Ectodermal cell (in vitro differentiated cells): ENCODE results near the gene PRSS57.
"Not testable (repeated sequence)": the region's sequence is repeated elsewhere in the genome, so short reads cannot be mapped to it uniquely, and the experiment has no call there.

Experiments used
- H3K27ac ChIP-seq: 2 replicates; pipeline ENCODE4 v1.7.0; 2013; ENCODE audit warnings: mild to moderate bottlenecking, low read depth, low read length; ENCODE audit not compliant: insufficient read depth, poor library complexity, severe bottlenecking
- H3K27me3 ChIP-seq: 2 replicates; pipeline ENCODE4 v1.7.0; 2013; ENCODE audit warnings: mild to moderate bottlenecking, low read length; ENCODE audit not compliant: insufficient read depth, control insufficient read depth, poor library complexity, severe bottlenecking
- H3K36me3 ChIP-seq: one replicate; pipeline ENCODE4 v1.7.0; 2013; ENCODE audit warnings: low read length; ENCODE audit not compliant: control insufficient read depth, insufficient read depth
- H3K4me1 ChIP-seq: one replicate; pipeline ENCODE4 v1.7.0; 2013; ENCODE audit warnings: low read length; ENCODE audit not compliant: control insufficient read depth, insufficient read depth
- H3K4me3 ChIP-seq: 2 replicates; pipeline ENCODE4 v1.7.0; 2013; ENCODE audit warnings: low read depth, low read length, control low read depth; ENCODE audit not compliant: insufficient read depth
- H3K9me3 ChIP-seq: 2 replicates; pipeline ENCODE4 v1.7.0; 2013; ENCODE audit warnings: mild to moderate bottlenecking, low read length, moderate library complexity; ENCODE audit not compliant: control insufficient read depth
- WGBS, 2 experiments: methylation state at CpG; one replicate each; pipeline ENCODE4 v1.1.7; 2013; ENCODE audit warnings: missing lambda C conversion rate in 2 of 2; 5-methylcytosine and 5-hydroxymethylcytosine counted together

The PRSS57 gene

GRCh38 chr19:734716-735115 is 39.5 kb upstream of the PRSS57 start:
- 94 to 97% methylated on average over 13 of the region's 13 CpGs for WGBS, 2 experiments
- Histone ChIP-seq H3K27ac (no peak overlapping the region), H3K9me3 (no peaks in the 10 kb centered on the region), H3K36me3 (no peaks in the 10 kb centered on the region), H3K27me3 (no peaks in the 10 kb centered on the region), H3K4me1 (no peaks in the 10 kb centered on the region), H3K4me3 (no peak overlapping the region)

DNA sequence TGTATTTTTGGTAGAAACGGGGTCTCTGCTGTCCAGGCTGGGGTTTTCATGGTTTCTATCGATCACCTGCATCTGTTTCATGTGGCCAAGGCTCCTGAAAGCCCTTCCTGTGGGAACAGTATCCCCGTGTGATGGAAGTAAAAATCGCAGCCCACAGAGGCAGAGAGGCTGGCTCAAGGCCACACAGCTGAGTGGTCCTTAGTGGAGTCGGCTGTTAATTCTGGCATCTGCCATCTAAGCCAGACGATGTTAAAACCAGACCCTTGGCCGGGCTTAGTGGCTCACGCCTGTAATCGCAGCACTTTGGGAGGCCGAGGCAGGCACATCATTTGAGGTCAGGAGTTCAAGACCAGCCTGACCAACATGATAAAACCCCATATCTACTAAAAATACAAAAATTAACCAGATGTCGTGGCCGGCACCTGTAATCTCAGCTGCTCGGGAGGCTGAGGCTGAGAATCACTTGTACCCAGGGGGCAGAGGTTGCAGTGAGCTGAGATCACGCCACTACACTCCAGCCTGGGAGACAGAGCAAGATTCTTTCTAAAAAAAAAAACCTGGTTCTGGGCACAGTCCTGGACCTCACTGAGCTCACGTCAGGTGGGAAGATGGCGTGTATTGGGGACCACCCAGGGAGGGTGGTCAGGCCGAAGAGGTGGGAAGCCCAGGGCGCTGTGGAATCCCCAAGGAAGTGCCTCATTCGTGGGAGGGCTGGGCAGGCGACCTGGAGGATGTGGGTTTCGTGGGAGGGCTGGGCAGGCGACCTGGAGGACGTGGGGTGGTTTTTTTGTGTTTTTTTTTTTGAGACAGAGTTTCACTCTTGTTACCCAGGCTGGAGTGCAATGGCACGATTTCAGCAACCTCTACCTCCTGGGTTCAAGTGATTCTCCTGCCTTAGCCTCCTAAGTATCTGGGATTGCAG is 37.2 kb upstream of the PRSS57 start:
- H3K27ac ChIP-seq = no peak overlapping the region
- no peaks in the 10 kb centered on the region for H3K36me3 ChIP-seq
- H3K4me1 ChIP-seq = no peaks in the 10 kb centered on the region
- H3K9me3 ChIP-seq = no peaks in the 10 kb centered on the region
- 94 to 95% methylated on average over 24 of the region's 24 CpGs for WGBS, 2 experiments
- H3K4me3 ChIP-seq = no peak overlapping the region
- H3K27me3 ChIP-seq = no peaks in the 10 kb centered on the region

GRCh38 chr19:731000-731399 is 35.7 kb upstream of the PRSS57 start:
- Histone ChIP-seq H3K4me3 (no peak overlapping the region), H3K27ac (no peak overlapping the region), H3K4me1 (no peaks in the 10 kb centered on the region), H3K27me3 (no peaks in the 10 kb centered on the region), H3K36me3 (no peaks in the 10 kb centered on the region), H3K9me3 (no peaks in the 10 kb centered on the region)
- 92 to 94% methylated on average over 16 of the region's 16 CpGs for WGBS, 2 experiments

DNA sequence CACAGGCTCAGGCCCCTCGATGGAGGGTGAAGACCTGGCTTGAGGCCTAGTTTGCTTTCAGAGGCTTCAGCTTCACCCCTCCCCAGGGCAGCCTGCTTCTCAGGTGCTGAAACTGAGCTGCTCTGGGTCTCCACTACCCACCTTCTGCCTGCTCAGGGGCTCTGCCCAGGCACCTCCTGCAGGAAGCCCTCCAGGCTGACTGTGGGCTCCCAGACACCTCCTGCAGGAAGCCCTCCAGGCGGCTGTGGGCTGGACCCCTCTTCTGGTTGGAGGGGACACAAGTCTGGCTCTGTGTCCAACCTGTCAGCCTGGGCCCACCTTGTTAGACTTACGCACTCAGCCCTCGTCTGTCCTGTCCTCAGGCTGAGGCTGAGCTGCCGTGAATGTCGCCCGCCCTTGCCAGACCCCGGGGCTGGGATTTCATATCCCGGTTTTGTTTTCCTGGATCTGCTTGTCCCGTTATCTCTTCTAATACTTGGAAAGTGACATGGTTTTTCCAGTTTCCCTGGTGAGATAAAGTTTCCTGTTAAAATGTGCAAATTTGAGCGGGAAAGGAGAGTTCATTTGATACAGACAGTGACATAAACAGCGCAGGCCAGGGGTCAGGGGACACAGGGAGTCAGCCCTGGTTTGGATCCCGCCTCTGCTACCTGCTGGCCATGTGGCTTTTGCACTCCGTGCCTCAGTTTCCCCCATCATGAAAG is 34.9 kb upstream of the PRSS57 start:
- no peaks in the 10 kb centered on the region for H3K36me3 ChIP-seq
- H3K27me3 ChIP-seq = no peaks in the 10 kb centered on the region
- H3K9me3 ChIP-seq = no peaks in the 10 kb centered on the region
- 89 to 91% methylated on average over 14 of the region's 14 CpGs for WGBS, 2 experiments
- H3K4me1 ChIP-seq = no peaks in the 10 kb centered on the region
- H3K4me3 ChIP-seq = no peak overlapping the region
- H3K27ac ChIP-seq = no peak overlapping the region

DNA sequence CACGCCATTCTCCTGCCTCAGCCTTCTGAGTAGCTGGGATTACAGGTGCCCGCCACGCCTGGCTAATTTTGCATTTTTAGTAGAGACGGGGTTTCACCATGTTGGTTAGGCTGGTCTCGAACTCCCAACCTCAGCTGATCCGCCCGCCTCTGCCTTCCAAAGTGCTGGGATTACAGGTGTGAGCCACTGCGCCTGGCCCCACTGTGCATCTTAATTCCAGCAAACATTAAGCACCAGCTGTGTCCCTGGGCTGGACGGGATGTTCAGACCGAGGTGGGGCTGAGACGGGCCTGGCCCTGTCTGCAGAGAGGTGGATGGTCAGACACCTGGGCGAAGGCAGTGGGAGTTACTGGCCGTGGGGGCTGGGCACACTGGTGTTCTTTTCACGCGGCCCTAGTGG is 34.3 kb upstream of the PRSS57 start:
- WGBS, 2 experiments = 89 to 91% methylated on average over 15 of the region's 15 CpGs
- H3K27me3 ChIP-seq, H3K36me3 ChIP-seq, H3K9me3 ChIP-seq, H3K4me1 ChIP-seq, H3K4me3 ChIP-seq, H3K27ac ChIP-seq: not testable (repeated sequence)

- Histone ChIP-seq H3K4me3 (no peak overlapping the region), H3K4me1 (no peaks in the 10 kb centered on the region), H3K9me3 (no peaks in the 10 kb centered on the region), H3K27me3 (no peaks in the 10 kb centered on the region), H3K27ac (no peak overlapping the region), H3K36me3 (no peaks in the 10 kb centered on the region)
- 91 to 92% methylated on average over 26 of the region's 26 CpGs for WGBS, 2 experiments
Measured at GRCh38 chr19:728011-728410, 32.8 kb upstream of the PRSS57 start.

DNA sequence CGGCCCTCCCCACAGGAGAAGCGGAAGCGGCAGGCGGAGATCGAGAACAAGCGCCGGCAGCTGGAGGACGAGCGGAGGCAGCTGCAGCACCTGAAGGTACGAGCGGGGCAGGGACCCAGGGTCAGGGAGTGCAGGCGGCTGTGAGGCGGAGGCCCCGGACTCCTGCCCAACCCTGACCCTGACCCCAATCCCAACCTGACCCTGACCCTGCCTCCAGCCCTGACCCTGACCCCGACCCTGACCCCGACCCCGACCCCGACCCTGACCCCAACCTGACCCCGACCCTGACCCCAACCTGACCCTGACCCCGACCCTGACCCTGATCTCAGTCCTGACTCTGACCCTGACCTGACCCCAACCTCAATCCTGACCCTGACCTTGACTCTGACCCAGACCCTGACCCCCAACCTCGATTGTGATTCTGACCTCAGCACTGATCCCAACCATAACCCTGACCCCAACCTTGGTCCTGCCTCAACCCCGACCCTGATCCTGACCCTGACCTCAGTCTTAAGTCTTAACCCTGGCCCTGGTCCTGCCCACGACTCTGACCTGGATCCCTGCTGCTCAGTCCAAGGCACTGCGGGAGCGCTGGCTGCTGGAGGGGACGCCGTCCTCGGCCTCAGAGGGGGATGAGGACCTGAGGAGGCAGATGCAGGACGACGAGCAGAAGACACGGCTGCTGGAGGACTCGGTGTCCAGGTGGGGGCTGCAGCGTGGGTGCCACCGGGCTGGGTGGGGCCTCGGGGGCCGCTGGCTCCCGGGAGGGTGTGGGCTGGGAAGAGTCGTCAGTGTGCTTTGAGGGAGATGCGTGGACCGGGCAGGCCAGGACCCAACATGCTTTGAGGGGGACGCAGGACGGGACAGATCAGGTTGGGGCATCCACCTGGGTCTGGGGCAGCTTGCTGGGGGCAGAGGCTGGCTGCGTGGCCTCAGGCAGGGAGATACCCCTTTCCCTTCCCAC is 32.0 kb upstream of the PRSS57 start:
- Histone ChIP-seq H3K9me3 (no peaks in the 10 kb centered on the region), H3K36me3 (no peaks in the 10 kb centered on the region), H3K27ac (no peak overlapping the region), H3K4me1 (no peaks in the 10 kb centered on the region), H3K4me3 (no peak overlapping the region), H3K27me3 (no peaks in the 10 kb centered on the region)
- WGBS, 2 experiments = 89% methylated on average over 43 of the region's 43 CpGs

DNA sequence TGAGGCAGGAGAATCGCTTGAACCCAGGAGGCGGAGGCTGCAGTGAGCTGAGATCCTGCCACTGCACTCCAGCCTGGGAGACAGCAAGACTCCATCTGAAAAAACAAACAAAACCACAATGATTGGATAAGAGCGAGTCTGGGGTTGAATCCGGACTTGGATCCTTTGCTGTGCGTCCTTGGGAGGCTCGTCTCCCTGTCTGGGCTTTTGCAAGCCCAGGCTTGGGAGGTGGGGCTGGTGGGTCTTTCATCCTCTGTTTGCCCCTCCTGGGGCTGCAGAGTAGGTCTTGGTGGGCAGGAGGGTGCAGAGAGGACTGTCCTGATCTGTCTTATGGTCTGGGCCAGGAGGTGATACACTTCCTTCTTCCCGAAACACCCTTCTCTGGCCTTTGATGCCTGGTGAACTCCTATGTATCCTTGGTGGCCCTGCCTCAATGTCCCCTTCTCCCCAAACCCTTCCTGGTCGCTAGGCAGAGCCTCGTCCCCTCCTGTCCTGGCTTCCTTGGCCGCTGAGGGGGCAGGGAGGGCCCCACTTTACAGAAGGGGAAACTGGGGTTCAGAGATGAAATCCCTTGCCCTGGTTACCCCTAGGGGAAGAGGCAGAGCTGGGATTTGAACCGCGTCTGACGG is 30.3 kb upstream of the PRSS57 start:
- no peaks in the 10 kb centered on the region for H3K36me3 ChIP-seq
- H3K27me3 ChIP-seq = no peaks in the 10 kb centered on the region
- no peaks in the 10 kb centered on the region for H3K9me3 ChIP-seq
- no peaks in the 10 kb centered on the region for H3K4me1 ChIP-seq
- WGBS, 2 experiments = 90 to 93% methylated on average over 13 of the region's 13 CpGs
- no peak overlapping the region for H3K4me3 ChIP-seq
- no peak overlapping the region for H3K27ac ChIP-seq

DNA sequence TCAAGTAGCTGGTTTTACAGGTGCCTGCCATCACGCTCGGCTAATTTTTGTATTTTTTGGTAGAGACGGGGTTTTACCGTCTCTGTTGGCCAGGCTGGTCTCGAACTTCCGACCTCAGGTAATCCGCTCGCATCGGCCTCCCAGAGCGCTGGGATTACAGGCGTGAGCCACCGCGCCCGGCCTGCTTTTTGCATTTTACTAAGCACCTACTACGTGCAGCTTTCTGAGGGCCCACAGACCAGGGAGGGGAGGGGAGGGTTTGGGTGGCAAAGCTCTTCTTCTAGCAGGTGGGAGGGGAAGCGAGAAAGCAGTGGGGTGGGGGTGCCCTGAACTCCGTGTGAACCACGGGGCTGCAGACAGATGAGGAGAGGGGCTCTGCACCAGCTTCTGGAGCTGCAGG is 28.5 kb upstream of the PRSS57 start:
- WGBS, 2 experiments = 91 to 94% methylated on average over 18 of the region's 18 CpGs
- Histone ChIP-seq H3K4me3 (no peak overlapping the region), H3K27me3 (no peaks in the 10 kb centered on the region), H3K9me3 (no peaks in the 10 kb centered on the region), H3K4me1 (peaks cover under 1% of the 10 kb centered on the region), H3K36me3 (no peaks in the 10 kb centered on the region), H3K27ac (no peak overlapping the region)
